CD8-positive, alpha-beta memory T cell (primary cell): ENCODE data around the gene KCNN4. TPM values are rescaled to one million over a fixed set of nuclear protein-coding genes. Genes with fewer than 3 reads are reported as not detected.
A peak's percentile ranks its signal among the peaks of the same experiment; 100 is the strongest.
"Not testable (repeated sequence)": the region's sequence is repeated elsewhere in the genome, so short reads cannot be mapped to it uniquely, and the experiment has no call there.

ENCODE experiments used
- CTCF ChIA-PET: fragments of 350-600 bp; sonication (Branson Sonifier 250); formaldehyde crosslinking; loops from one replicate; lab custom pipeline; 2021; ENCODE audit warnings: antibody characterized with exemption; lab: Charles Lee
- POLR2A ChIA-PET: fragments of 350-600 bp; sonication (Branson Sonifier 250); formaldehyde crosslinking; loops from one replicate; lab custom pipeline; 2021; ENCODE audit warnings: antibody characterized with exemption; lab: Charles Lee
- DNase-seq, 5 donors: peaks; one replicate each; pipeline versions ENCODE4 v3.0.0 to v3.0.0-alpha.2; 2020 to 2022; ENCODE audit warnings: mixed read lengths in 1 of 5
- H3K27ac ChIP-seq: one replicate; pipeline ENCODE4 v1.7.0; 2013; ENCODE audit warnings: low read depth, mild to moderate bottlenecking, low read length, moderate library complexity
- H3K27me3 ChIP-seq: 2 replicates; pipeline ENCODE4 v1.7.0; 2013; ENCODE audit warnings: low read length, mild to moderate bottlenecking; ENCODE audit not compliant: insufficient read depth, poor library complexity, severe bottlenecking
- H3K36me3 ChIP-seq: 2 replicates; pipeline ENCODE4 v1.7.0; 2013; ENCODE audit warnings: mild to moderate bottlenecking, low read length, moderate library complexity; ENCODE audit not compliant: insufficient read depth
- H3K4me1 ChIP-seq: 2 replicates; pipeline ENCODE4 v1.7.0; 2013; ENCODE audit warnings: mild to moderate bottlenecking, low read length, moderate library complexity; ENCODE audit not compliant: insufficient read depth
- H3K4me3 ChIP-seq: 2 replicates; pipeline ENCODE4 v1.7.0; 2013; ENCODE audit warnings: mild to moderate bottlenecking, low read length
- H3K9me3 ChIP-seq: 2 replicates; pipeline ENCODE4 v1.7.0; 2013; ENCODE audit warnings: mild to moderate bottlenecking, low read length
- H3K27ac Mint-ChIP-seq, 8 donors: one replicate each; pipeline ENCODE4 v1.8.0; 2020 to 2021; ENCODE audit warnings: mixed read lengths in 8 of 8, mild to moderate bottlenecking in 6 of 8, inconsistent platforms in 3 of 8, moderate library complexity in 3 of 8
- H3K27me3 Mint-ChIP-seq, 2 donors: one replicate each; pipeline ENCODE4 v1.8.0; 2020 to 2021; ENCODE audit warnings: mixed read lengths in 2 of 2, mild to moderate bottlenecking in 1 of 2, moderate library complexity in 1 of 2
- H3K36me3 Mint-ChIP-seq, 3 donors: one replicate each; pipeline ENCODE4 v1.8.0; 2020 to 2021; ENCODE audit warnings: mixed read lengths in 3 of 3, inconsistent platforms in 1 of 3, mild to moderate bottlenecking in 1 of 3
- H3K4me1 Mint-ChIP-seq, 3 donors: one replicate each; pipeline ENCODE4 v1.8.0; 2020 to 2021; ENCODE audit warnings: mixed read lengths in 3 of 3, inconsistent platforms in 1 of 3, mild to moderate bottlenecking in 1 of 3
- H3K4me3 Mint-ChIP-seq, 7 donors: one replicate each; pipeline ENCODE4 v1.8.0; 2020 to 2021; ENCODE audit warnings: mixed read lengths in 7 of 7, mild to moderate bottlenecking in 6 of 7, moderate library complexity in 4 of 7, inconsistent platforms in 2 of 7
- H3K9me3 Mint-ChIP-seq, 5 donors: one replicate each; pipeline ENCODE4 v1.8.0; 2020 to 2022; ENCODE audit warnings: mixed read lengths in 5 of 5, mild to moderate bottlenecking in 3 of 5, moderate library complexity in 2 of 5, inconsistent platforms in 1 of 5
- polyA plus RNA-seq: library from polyadenylated mRNA; unstranded; fragments of 300-500 nt; fragmentation: Illumina TruSeq; gene quantifications from one replicate; pipeline ENCODE4 v1.2.3, GENCODE V29; 2021
- total RNA-seq, 2 experiments: library from RNA; stranded (reverse); gene quantifications; one replicate each; pipeline ENCODE4 v1.2.3, GENCODE V29; 2021

Gene KCNN4
- total and polyA plus RNA-seq, 3 experiments from 2014 or later: 8.3 to 97.6 (median 93.8) TPM

GRCh38 chr19:43806848-43807247, 26.1 kb upstream of the KCNN4 start:
- Histone ChIP-seq H3K27me3 (no peaks in the 10 kb centered on the region), H3K27ac (no peak overlapping the region), H3K4me1 (no peaks in the 10 kb centered on the region), H3K36me3 (no peaks in the 10 kb centered on the region), H3K4me3 (no peak overlapping the region), H3K9me3 (no peaks in the 10 kb centered on the region)
- Mint-ChIP-seq H3K4me1 (no peaks in the 10 kb centered on the region), H3K9me3 (no peaks in the 10 kb centered on the region), H3K27ac (no peak overlapping the region), H3K27me3 (peaks cover 15 to 23% of the 10 kb centered on the region in 2 donors), H3K36me3 (no peaks in the 10 kb centered on the region), H3K4me3 (no peak overlapping the region)
- DNase-seq: no peak
- ChIA-PET CTCF (interaction anchor here (5.2 kb wide), 1 partner anchor 62 kb away, joined by 31 read pairs; no protein-coding TSS in a partner anchor), POLR2A (no interaction called here)

- H3K36me3 ChIP-seq, H3K9me3 ChIP-seq, H3K4me1 Mint-ChIP-seq, H3K36me3 Mint-ChIP-seq, H3K4me3 ChIP-seq, H3K27ac Mint-ChIP-seq, H3K27ac ChIP-seq, H3K4me3 Mint-ChIP-seq, H3K27me3 ChIP-seq, H3K4me1 ChIP-seq, POLR2A ChIA-PET, DNase-seq, H3K9me3 Mint-ChIP-seq: not testable (repeated sequence)
- CTCF ChIA-PET: interaction anchor here (5.2 kb wide), 1 partner anchor 62 kb away, joined by 31 read pairs; no protein-coding TSS in a partner anchor
- peaks cover 15 to 23% of the 10 kb centered on the region in 2 donors for H3K27me3 Mint-ChIP-seq
These were observed 25.6 kb upstream of the KCNN4 start for GRCh38 chr19:43806401-43806800.

GRCh38 chr19:43804432-43804831, 23.7 kb upstream of the KCNN4 start:
- Mint-ChIP-seq H3K9me3 (no peaks in the 10 kb centered on the region), H3K27me3 (peaks cover 11 to 14% of the 10 kb centered on the region in 2 donors), H3K36me3 (no peaks in the 10 kb centered on the region), H3K27ac (peak overlapping the region in 1 of 8 donors; percentile 18), H3K4me1 (peaks cover 0 to 5% (median 3%) of the 10 kb centered on the region in 3 donors), H3K4me3 (no peak overlapping the region)
- POLR2A ChIA-PET: no interaction called here
- Histone ChIP-seq H3K4me3 (no peak overlapping the region), H3K27me3 (no peaks in the 10 kb centered on the region), H3K4me1 (no peaks in the 10 kb centered on the region), H3K27ac (no peak overlapping the region), H3K9me3 (no peaks in the 10 kb centered on the region), H3K36me3 (no peaks in the 10 kb centered on the region)
- DNase-seq: no peak
- CTCF ChIA-PET: no interaction called here

GRCh38 chr19:43802216-43802951, 21.6 kb upstream of the KCNN4 start, which contains the start of gene LYPD5:
TSS of gene LYPD5 (minus strand) at chr19:43802447. CDS start at chr19:43802380, 67 bp downstream.
- no peak for DNase-seq
- Mint-ChIP-seq H3K4me3 (peak within 1 kb of the TSS in 2 of 7 donors; percentile 11 to 24), H3K27me3 (peaks cover 10 to 12% of the 10 kb centered on the region in 2 donors), H3K9me3 (peaks cover 0 to 2% (median 0%) of the 10 kb centered on the region in 5 donors), H3K36me3 (no peaks in the 10 kb centered on the region), H3K4me1 (peaks cover 6 to 22% (median 7%) of the 10 kb centered on the region in 3 donors), H3K27ac (peak within 1 kb of the TSS in 2 of 8 donors; percentile 70 to 92)
- CTCF ChIA-PET: no interaction called here
- H3K36me3 ChIP-seq: no peaks in the 10 kb centered on the region
- no peak within 1 kb of the TSS for H3K27ac ChIP-seq
- H3K4me1 ChIP-seq: peaks cover 7% of the 10 kb centered on the region
- POLR2A ChIA-PET: no interaction called here
- no peaks in the 10 kb centered on the region for H3K27me3 ChIP-seq
- H3K4me3 ChIP-seq: no peak within 1 kb of the TSS
- H3K9me3 ChIP-seq: no peaks in the 10 kb centered on the region

DNA sequence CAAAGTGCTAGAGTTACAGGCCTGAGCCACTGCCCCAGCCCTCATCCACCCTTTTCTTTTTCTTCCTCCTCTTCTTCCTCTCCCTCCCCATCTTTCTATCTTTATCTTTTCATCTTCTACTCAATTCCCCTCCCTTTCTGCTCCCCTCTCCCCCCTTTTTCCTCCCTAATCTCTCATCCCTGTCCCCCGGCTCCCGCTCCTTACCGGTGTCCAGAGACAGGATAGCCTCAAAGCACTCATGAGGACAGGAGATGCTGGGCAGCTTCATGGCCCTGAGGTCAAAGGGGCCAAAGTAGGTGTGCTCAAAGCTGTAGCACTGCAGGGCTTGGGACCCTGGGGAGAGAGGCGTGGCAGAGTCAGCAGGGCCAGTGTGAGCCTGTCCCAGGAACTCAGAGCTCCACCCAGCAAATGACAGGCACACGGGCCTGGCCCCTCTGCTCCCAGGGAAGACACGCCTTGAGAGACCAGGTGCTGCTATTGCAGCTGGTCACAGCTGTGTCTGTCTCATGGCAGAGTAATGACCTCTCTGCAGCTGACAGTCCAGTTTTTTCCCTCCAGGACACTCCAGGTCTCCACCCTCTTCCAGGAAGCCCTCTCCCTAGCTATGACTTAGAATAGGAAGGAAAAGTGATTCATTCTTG, 18.8 kb upstream of the KCNN4 start:
- Histone ChIP-seq H3K27ac (no peak overlapping the region), H3K4me1 (peaks cover 7% of the 10 kb centered on the region), H3K4me3 (no peak overlapping the region), H3K27me3 (no peaks in the 10 kb centered on the region), H3K9me3 (no peaks in the 10 kb centered on the region), H3K36me3 (no peaks in the 10 kb centered on the region)
- peak overlapping the region; percentile 72 to 83 (median 77) for H3K4me3 Mint-ChIP-seq
- H3K9me3 Mint-ChIP-seq: peaks cover 0 to 2% (median 0%) of the 10 kb centered on the region in 5 donors
- no peak for DNase-seq
- no peaks in the 10 kb centered on the region for H3K36me3 Mint-ChIP-seq
- H3K4me1 Mint-ChIP-seq: peaks cover 7 to 26% (median 10%) of the 10 kb centered on the region in 3 donors
- H3K27ac Mint-ChIP-seq: peak overlapping the region in 1 of 8 donors; percentile 43
- ChIA-PET CTCF (interaction anchor here (1.3 kb wide), 1 partner anchor 10 kb away, joined by 5 read pairs; no protein-coding TSS in a partner anchor), POLR2A (no interaction called here)
- H3K27me3 Mint-ChIP-seq: peaks cover 8 to 15% of the 10 kb centered on the region in 2 donors

DNA sequence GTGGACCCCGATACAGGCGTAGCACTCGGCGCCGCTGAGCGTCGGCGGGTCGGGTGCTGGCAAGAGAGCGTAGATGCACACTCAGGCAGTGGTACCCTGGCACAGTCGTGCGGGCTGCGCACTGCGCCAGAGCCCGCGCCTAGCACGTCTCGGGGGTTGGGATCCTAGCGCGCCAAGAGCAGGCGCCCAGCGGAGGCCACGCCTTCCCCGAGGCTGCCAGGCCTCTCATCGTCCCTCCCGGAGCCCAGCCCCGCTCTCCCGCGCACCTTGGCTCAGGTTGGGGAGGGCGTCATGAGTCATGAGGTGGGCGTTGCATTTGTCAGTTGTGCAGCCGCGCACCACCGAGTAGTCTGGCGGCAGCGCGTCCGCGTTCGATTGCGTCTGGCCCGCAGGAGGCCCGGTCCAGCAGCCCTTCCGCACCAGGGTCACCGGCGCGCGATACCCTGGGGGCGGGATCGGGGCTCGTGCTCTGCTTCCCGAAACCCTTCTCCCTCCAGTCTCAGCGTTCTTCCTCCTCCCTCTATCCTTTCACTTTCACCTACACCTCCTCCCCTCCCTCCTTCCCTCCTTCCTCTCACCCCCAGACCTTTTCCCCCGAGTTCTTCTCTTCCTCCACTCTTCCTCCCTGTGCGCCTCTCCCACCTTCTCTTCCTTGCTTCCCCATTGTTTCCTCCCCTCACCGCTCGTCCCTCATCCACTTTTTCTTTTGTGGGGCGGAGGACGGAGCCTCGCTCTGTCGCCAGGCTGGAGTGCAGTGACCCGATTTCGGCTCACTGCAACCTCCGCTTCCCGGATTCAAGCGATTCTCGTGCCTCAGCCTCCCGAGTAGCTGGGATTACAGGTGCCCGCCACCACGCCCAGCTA, 18.0 kb upstream of the KCNN4 start:
- H3K4me1 ChIP-seq: peaks cover 7% of the 10 kb centered on the region
- ChIA-PET CTCF (interaction anchor here (1.3 kb wide), 1 partner anchor 11 kb away, joined by 5 read pairs; no protein-coding TSS in a partner anchor), POLR2A (no interaction called here)
- peak overlapping the region in 5 of 8 donors; percentile 43 to 74 (median 56) for H3K27ac Mint-ChIP-seq
- peaks cover 0 to 2% (median 0%) of the 10 kb centered on the region in 5 donors for H3K9me3 Mint-ChIP-seq
- H3K27me3 Mint-ChIP-seq: peaks cover 14 to 19% of the 10 kb centered on the region in 2 donors
- peak overlapping the region; percentile 72 to 83 (median 77) for H3K4me3 Mint-ChIP-seq
- no peaks in the 10 kb centered on the region for H3K36me3 Mint-ChIP-seq
- H3K9me3 ChIP-seq: no peaks in the 10 kb centered on the region
- peak in 4 of 5 donors; percentile 28 to 73 (median 40) for DNase-seq
- peaks cover 7 to 26% (median 10%) of the 10 kb centered on the region in 3 donors for H3K4me1 Mint-ChIP-seq
- no peak overlapping the region for H3K27ac ChIP-seq
- H3K4me3 ChIP-seq: peak overlapping the region; percentile 55
- H3K27me3 ChIP-seq: no peaks in the 10 kb centered on the region
- no peaks in the 10 kb centered on the region for H3K36me3 ChIP-seq

DNA sequence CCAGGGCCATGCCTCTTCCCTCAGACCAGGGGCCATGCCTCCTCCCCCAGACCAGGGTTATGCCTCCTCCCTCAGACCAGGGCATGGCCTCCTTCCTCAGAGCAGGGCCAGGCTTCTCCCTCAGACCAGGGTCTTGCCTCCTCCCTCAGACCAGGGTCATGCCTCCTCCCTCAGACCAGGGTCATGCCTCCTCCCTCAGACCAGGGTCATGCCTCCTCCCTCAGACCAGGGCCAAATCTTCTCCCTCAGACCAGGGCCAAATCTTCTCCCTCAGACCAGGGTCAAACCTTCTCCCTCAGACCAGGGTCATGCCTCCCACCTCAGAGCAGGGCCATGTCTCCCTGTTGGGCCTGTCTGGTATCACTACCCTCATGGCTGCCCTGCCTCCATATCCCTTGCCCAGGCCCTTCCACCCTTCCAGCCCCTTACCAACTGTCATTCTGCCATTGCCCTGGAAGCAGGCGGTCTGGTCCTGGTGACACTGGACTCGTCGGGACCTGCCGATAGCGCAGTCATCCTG, 17.3 kb upstream of the KCNN4 start:
- H3K9me3 Mint-ChIP-seq: peaks cover 0 to 2% (median 0%) of the 10 kb centered on the region in 5 donors
- ChIA-PET POLR2A (no interaction called here), CTCF (no interaction called here)
- Histone ChIP-seq H3K27ac (no peak overlapping the region), H3K27me3 (no peaks in the 10 kb centered on the region), H3K9me3 (no peaks in the 10 kb centered on the region), H3K4me1 (peaks cover 7% of the 10 kb centered on the region), H3K36me3 (no peaks in the 10 kb centered on the region), H3K4me3 (peak overlapping the region; percentile 55)
- peaks cover 19 to 23% of the 10 kb centered on the region in 2 donors for H3K27me3 Mint-ChIP-seq
- H3K36me3 Mint-ChIP-seq: no peaks in the 10 kb centered on the region
- H3K27ac Mint-ChIP-seq: peak overlapping the region in 2 of 8 donors; percentile 5 to 74
- DNase-seq: no peak
- peak overlapping the region; percentile 72 to 83 (median 77) for H3K4me3 Mint-ChIP-seq
- peaks cover 7 to 26% (median 10%) of the 10 kb centered on the region in 3 donors for H3K4me1 Mint-ChIP-seq
